HEK293 (cell line): ENCODE data around the gene MORN1.

Experiments used
- CTCF ChIA-PET: fragments of 350-600 bp; formaldehyde crosslinking; extraction: SDS; loops from one replicate; lab custom pipeline; 2021; ENCODE audit warnings: antibody characterized with exemption; lab: Yijun Ruan, JAX
- POLR2A ChIA-PET: fragments of 300-600 bp; formaldehyde crosslinking; extraction: SDS; loops from one replicate; lab custom pipeline; 2020; ENCODE audit warnings: antibody characterized with exemption, inconsistent platforms; lab: Yijun Ruan, JAX
- H3K27ac ChIP-seq: fragments of 200-500 bp; sonication (Bioruptor generic); 2 replicates; pipeline ENCODE4 v1.5.1; 2014; ENCODE audit warnings: low read depth, low read length, control low read depth, inconsistent platforms; ENCODE audit errors: extremely low read depth
- H3K36me3 ChIP-seq, 2 experiments: fragments of 200-500 bp in 1 of 2; sonication (Bioruptor generic) in 1 of 2; 1 replicate in 1 of 2; 2 replicates in 1 of 2; pipeline ENCODE4 v1.5.1; 2014 to 2017; ENCODE audit warnings: inconsistent platforms in 2 of 2, low read length in 2 of 2; ENCODE audit not compliant: control insufficient read depth in 2 of 2, insufficient read depth in 1 of 2
- H3K4me1 ChIP-seq: fragments of 200-500 bp; sonication (Bioruptor generic); 2 replicates; pipeline ENCODE4 v1.5.1; 2014; ENCODE audit warnings: mild to moderate bottlenecking, low read length, inconsistent platforms; ENCODE audit not compliant: control insufficient read depth, insufficient read depth
- H3K4me3 ChIP-seq: 2 replicates; pipeline ENCODE4 v1.5.1; 2011; ENCODE audit warnings: low read depth, mild to moderate bottlenecking, control low read depth, low read length, moderate library complexity
- H3K9me3 ChIP-seq: fragments of 200-500 bp; sonication (Bioruptor generic); 2 replicates; pipeline ENCODE4 v1.5.1; 2014; ENCODE audit warnings: low read depth, low read length, inconsistent platforms; ENCODE audit not compliant: control insufficient read depth, insufficient read depth
- BCL11A ChIP-seq: fragments of 450-650 bp; formaldehyde crosslinking; IDR thresholded peaks from 2 replicates; pipeline ENCODE4 v1.5.1; 2016; ENCODE audit warnings: low read depth, missing biosample characterization, missing genetic modification characterization
- ELK4 ChIP-seq: IDR thresholded peaks from 2 replicates; pipeline ENCODE4 v1.6.1; 2011; ENCODE audit warnings: mild to moderate bottlenecking, low read depth, low read length, borderline replicate concordance
- ZBTB11 ChIP-seq: fragments of 450-650 bp; formaldehyde crosslinking; conservative IDR thresholded peaks from 2 replicates; pipeline ENCODE4 v1.5.1; 2016; ENCODE audit warnings: low read depth, missing biosample characterization, missing genetic modification characterization
- ZNF266 ChIP-seq: fragments of 450-650 bp; formaldehyde crosslinking; IDR thresholded peaks from 2 replicates; pipeline ENCODE4 v1.5.1; 2016; ENCODE audit warnings: missing biosample characterization, missing genetic modification characterization, low read depth
- ZNF426 ChIP-seq: fragments of 450-650 bp; formaldehyde crosslinking; IDR thresholded peaks from 2 replicates; pipeline ENCODE4 v1.5.1; 2017; ENCODE audit warnings: missing biosample characterization, missing genetic modification characterization, mild to moderate bottlenecking, inconsistent platforms, moderate library complexity
- ZNF513 ChIP-seq: fragments of 450-650 bp; IDR thresholded peaks from 2 replicates; pipeline ENCODE4 v1.5.1; 2018; ENCODE audit warnings: missing biosample characterization, missing genetic modification characterization
- ZNF830 ChIP-seq: fragments of 450-650 bp; IDR thresholded peaks from 2 replicates; pipeline ENCODE4 v1.5.0; 2018; ENCODE audit warnings: missing biosample characterization, missing genetic modification characterization, low read depth, mild to moderate bottlenecking, moderate library complexity
- ZNF843 ChIP-seq: fragments of 450-650 bp; formaldehyde crosslinking; IDR thresholded peaks from 2 replicates; pipeline ENCODE4 v1.5.1; 2016; ENCODE audit warnings: missing biosample characterization, missing genetic modification characterization
- TF ChIP-seq, protein P1 (sequence below): fragments of 450-650 bp; formaldehyde crosslinking; IDR thresholded peaks from 2 replicates; pipeline ENCODE4 v1.5.1; 2016; ENCODE audit warnings: missing biosample characterization, missing genetic modification characterization
- TF ChIP-seq, protein P2 (sequence below): fragments of 450-650 bp; formaldehyde crosslinking; IDR thresholded peaks from 2 replicates; pipeline ENCODE4 v1.5.1; 2016; ENCODE audit warnings: missing biosample characterization, missing genetic modification characterization
- TF ChIP-seq, protein P3 (sequence below): fragments of 450-650 bp; formaldehyde crosslinking; IDR thresholded peaks from 2 replicates; pipeline ENCODE4 v1.5.1; 2016; ENCODE audit warnings: missing biosample characterization, missing genetic modification characterization
- TF ChIP-seq, protein P4 (sequence below): fragments of 450-650 bp; formaldehyde crosslinking; IDR thresholded peaks from 2 replicates; pipeline ENCODE4 v1.5.1; 2017; ENCODE audit warnings: missing biosample characterization, missing genetic modification characterization

MORN1 gene

DNA sequence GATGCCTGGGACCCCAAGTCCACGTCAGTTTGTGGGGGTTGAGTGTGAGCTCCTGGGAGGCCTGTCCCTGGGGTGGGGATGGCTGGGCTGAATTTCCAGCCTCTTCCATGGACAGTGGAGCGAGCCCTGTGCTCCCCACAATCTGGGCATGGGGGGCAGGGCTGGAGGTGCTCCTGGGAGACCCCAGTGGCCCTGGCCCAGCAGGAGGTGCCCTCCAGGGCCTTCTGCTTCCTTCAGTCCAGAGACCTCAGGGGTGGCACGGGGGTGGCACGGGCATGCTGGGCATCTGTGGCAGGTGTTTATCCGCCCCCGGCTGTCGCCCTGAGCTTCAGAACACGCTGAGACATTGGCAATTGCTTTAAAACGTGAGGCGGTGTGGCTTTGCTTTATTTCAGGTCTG lies 40.9 kb downstream of the MORN1 start (continued):
- TF ChIP-seq, protein P1, sequence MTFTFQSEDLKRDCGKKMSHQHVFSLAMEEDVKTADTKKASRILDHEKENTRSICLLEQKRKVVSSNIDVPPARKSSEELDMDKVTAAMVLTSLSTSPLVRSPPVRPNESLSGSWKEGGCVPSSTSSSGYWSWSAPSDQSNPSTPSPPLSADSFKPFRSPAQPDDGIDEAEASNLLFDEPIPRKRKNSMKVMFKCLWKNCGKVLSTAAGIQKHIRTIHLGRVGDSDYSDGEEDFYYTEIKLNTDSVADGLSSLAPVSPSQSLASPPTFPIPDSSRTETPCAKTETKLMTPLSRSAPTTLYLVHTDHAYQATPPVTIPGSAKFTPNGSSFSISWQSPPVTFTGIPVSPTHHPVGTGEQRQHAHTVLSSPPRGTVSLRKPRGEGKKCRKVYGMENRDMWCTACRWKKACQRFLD (tag by site-specific recombination) = no peak

DNA sequence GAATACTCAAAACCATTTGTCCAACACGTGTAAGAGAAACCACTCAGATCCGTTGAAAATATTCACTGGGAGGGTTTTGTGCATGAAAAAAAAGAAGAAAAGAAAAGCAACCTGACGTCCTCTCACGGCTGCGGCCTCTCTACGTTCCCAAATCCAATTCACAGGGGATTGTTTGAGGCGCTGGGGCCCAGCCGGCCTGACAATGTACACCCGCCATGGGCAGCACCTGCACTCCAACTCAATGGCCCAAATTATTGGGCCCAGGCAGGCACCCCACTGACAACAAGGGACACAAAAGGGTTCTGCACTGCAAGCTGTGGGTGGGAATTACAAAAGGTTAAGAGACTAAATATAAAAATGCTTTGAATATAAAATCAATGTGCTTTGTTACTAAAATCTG lies 41.5 kb downstream of the MORN1 start:
- no peaks in the 10 kb centered on the region for H3K4me1 ChIP-seq
- POLR2A ChIA-PET = no interaction called here
- no peak overlapping the region for H3K4me3 ChIP-seq
- H3K9me3 ChIP-seq = no peaks in the 10 kb centered on the region
- H3K36me3 ChIP-seq = no peaks in the 10 kb centered on the region
- no peak overlapping the region for H3K27ac ChIP-seq
- CTCF ChIA-PET = no interaction called here
- TF ChIP-seq ZNF843 (no peak), BCL11A (tag by site-specific recombination) (no peak), ZNF426 (no peak), ZNF266 (tag by site-specific recombination) (no peak), ZBTB11 (tag by site-specific recombination) (no peak), ZNF513 (tag by site-specific recombination) (no peak), ZNF830 (no peak), ELK4 (no peak)
- TF ChIP-seq, protein P2, sequence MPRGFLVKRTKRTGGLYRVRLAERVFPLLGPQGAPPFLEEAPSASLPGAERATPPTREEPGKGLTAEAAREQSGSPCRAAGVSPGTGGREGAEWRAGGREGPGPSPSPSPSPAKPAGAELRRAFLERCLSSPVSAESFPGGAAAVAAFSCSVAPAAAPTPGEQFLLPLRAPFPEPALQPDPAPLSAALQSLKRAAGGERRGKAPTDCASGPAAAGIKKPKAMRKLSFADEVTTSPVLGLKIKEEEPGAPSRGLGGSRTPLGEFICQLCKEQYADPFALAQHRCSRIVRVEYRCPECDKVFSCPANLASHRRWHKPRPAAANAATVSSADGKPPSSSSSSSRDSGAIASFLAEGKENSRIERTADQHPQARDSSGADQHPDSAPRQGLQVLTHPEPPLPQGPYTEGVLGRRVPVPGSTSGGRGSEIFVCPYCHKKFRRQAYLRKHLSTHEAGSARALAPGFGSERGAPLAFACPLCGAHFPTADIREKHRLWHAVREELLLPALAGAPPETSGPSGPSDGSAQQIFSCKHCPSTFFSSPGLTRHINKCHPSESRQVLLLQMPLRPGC = no peak
- TF ChIP-seq, protein P3, sequence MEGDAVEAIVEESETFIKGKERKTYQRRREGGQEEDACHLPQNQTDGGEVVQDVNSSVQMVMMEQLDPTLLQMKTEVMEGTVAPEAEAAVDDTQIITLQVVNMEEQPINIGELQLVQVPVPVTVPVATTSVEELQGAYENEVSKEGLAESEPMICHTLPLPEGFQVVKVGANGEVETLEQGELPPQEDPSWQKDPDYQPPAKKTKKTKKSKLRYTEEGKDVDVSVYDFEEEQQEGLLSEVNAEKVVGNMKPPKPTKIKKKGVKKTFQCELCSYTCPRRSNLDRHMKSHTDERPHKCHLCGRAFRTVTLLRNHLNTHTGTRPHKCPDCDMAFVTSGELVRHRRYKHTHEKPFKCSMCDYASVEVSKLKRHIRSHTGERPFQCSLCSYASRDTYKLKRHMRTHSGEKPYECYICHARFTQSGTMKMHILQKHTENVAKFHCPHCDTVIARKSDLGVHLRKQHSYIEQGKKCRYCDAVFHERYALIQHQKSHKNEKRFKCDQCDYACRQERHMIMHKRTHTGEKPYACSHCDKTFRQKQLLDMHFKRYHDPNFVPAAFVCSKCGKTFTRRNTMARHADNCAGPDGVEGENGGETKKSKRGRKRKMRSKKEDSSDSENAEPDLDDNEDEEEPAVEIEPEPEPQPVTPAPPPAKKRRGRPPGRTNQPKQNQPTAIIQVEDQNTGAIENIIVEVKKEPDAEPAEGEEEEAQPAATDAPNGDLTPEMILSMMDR (tag by site-specific recombination) = no peak
- TF ChIP-seq, protein P4, sequence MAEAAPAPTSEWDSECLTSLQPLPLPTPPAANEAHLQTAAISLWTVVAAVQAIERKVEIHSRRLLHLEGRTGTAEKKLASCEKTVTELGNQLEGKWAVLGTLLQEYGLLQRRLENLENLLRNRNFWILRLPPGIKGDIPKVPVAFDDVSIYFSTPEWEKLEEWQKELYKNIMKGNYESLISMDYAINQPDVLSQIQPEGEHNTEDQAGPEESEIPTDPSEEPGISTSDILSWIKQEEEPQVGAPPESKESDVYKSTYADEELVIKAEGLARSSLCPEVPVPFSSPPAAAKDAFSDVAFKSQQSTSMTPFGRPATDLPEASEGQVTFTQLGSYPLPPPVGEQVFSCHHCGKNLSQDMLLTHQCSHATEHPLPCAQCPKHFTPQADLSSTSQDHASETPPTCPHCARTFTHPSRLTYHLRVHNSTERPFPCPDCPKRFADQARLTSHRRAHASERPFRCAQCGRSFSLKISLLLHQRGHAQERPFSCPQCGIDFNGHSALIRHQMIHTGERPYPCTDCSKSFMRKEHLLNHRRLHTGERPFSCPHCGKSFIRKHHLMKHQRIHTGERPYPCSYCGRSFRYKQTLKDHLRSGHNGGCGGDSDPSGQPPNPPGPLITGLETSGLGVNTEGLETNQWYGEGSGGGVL (tag by site-specific recombination) = no peak
